Lower leg skin (tissue), 4 donors: Measurements from ENCODE around the gene TENM4. TPM values are rescaled to one million over a fixed set of nuclear protein-coding genes. Genes with fewer than 3 reads are reported as not detected.

Source experiments
- DNase-seq, 2 donors: peaks; one replicate each; pipeline ENCODE4 v3.0.0-alpha.2; 2019; ENCODE audit warnings: low spot score in 2 of 2
- H3K4me3 ChIP-seq: fragments of 200-600 bp; sonication (generic); 2 replicates; pipeline ENCODE4 v1.5.1; 2017; ENCODE audit warnings: mild to moderate bottlenecking, low read depth; ENCODE audit not compliant: poor library complexity, severe bottlenecking
- POLR2A ChIP-seq, 2 donors: fragments of 450-650 bp; IDR thresholded peaks; one replicate each; pipeline ENCODE4 v1.6.1; 2016 to 2017; ENCODE audit warnings: antibody characterized with exemption in 2 of 2, mild to moderate bottlenecking in 1 of 2, moderate library complexity in 1 of 2
- WGBS, 2 donors: methylation state at CpG; one replicate each; pipeline ENCODE4 v1.1.5; 2018; 5-methylcytosine and 5-hydroxymethylcytosine counted together
- intact Hi-C: fragments of 100-400 bp; cut with DNase I; formaldehyde crosslinking; loops from one replicate; pipeline ENCODE4 v1.15.0; 2023; ENCODE audit warnings: low total_unique reads
- total RNA-seq, 4 donors: library from RNA; depleted of rRNA; stranded (reverse); fragments of >200 nt; gene quantifications; one replicate each; pipeline ENCODE4 v1.1.0, GENCODE V29; 2016
- TF ChIP-seq, protein P1 (sequence below), 3 donors: fragments of 450-650 bp; IDR thresholded peaks; one replicate each; pipeline ENCODE4 v1.5.1; 2016; ENCODE audit warnings: antibody characterized with exemption in 3 of 3, mild to moderate bottlenecking in 3 of 3, moderate library complexity in 2 of 3

Gene TENM4
- total RNA-seq, 4 donors from 2014 or later: 34.4 to 41.1 (median 36.6) TPM

DNA sequence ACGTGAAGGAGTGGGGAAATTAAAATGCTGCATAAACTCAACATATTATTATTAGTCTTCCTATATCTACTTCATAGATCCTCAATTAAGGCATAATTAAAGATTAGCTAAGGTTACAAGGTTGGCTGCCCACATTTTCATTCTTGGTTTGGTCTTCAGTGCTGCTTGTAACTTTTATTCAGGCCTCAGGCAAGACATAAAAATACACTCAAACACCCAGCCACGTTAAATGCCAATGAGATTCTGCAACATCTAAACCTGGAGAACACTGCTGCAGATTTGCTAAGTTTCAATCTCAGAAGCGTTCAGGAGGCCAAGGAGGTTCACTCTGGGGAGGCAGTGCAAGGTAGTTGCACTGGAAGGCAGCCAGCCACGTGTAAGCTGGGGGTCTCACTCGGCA is 507.5 kb downstream of the TENM4 start:
- TF ChIP-seq, protein P1, sequence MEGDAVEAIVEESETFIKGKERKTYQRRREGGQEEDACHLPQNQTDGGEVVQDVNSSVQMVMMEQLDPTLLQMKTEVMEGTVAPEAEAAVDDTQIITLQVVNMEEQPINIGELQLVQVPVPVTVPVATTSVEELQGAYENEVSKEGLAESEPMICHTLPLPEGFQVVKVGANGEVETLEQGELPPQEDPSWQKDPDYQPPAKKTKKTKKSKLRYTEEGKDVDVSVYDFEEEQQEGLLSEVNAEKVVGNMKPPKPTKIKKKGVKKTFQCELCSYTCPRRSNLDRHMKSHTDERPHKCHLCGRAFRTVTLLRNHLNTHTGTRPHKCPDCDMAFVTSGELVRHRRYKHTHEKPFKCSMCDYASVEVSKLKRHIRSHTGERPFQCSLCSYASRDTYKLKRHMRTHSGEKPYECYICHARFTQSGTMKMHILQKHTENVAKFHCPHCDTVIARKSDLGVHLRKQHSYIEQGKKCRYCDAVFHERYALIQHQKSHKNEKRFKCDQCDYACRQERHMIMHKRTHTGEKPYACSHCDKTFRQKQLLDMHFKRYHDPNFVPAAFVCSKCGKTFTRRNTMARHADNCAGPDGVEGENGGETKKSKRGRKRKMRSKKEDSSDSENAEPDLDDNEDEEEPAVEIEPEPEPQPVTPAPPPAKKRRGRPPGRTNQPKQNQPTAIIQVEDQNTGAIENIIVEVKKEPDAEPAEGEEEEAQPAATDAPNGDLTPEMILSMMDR (IDR thresholded peaks at IDR 0.05): no peak
- no peak for TF ChIP-seq POLR2A (IDR thresholded peaks at IDR 0.05)
- intact Hi-C loops: no loop called here
- DNase-seq: no peak
- H3K4me3 ChIP-seq: no peak overlapping the region
- 68 to 70% methylated on average over 5 of the region's 5 CpGs for WGBS, 2 donors

GRCh38 chr11:78932757-78933156 is 508.1 kb downstream of the TENM4 start:
- TF ChIP-seq POLR2A (IDR thresholded peaks at IDR 0.05): no peak
- TF ChIP-seq, protein P1 (IDR thresholded peaks at IDR 0.05): no peak
- no peak for DNase-seq
- WGBS, 2 donors: 93 to 98% methylated on average over 9 to 11 of the region's 11 CpGs
- intact Hi-C loops: no loop called here
- no peak overlapping the region for H3K4me3 ChIP-seq

- 78 to 93% methylated on average over 4 of the region's 4 CpGs for WGBS, 2 donors
- no peak for DNase-seq
- no peak for TF ChIP-seq POLR2A (IDR thresholded peaks at IDR 0.05)
- TF ChIP-seq, protein P1 (IDR thresholded peaks at IDR 0.05): no peak
- H3K4me3 ChIP-seq: no peak overlapping the region
- intact Hi-C loops: no loop called here
Observed at GRCh38 chr11:78931891-78932290, 508.9 kb downstream of the TENM4 start.

DNA sequence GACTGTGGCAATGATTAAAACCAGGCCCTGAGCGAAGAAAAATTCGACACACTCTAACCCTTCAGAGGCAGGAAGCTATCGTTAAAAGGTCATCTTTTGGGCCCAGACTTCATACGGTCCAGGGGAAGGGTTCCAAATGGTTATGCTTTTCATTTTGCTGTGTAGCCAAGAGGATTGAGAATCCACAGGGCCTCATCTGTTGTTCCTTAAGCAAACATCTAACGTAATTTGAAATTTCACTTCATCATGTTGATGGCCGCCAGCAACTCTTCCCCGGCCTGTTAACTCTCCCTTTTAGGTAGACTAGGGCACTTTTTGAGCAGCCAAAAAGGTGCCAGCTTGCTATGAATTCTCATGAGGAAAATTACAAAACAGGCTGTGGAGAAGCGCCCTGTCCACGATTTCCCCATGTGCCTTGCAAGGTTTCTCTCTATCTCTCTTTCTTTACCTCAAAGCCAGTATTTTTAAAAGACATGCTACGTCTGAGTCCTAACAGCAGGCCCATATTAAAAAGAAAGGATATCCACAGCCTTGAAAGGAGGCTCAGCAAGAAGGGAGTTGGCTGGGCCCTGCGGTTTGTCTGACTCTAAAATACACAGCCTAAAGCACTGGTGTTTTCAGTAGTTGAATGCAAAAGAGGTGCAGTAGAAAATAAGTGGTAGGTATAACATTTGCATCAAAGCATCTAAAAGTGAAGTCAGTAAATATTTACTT is 509.9 kb downstream of the TENM4 start:
- TF ChIP-seq POLR2A (IDR thresholded peaks at IDR 0.05): no peak
- TF ChIP-seq, protein P1 (IDR thresholded peaks at IDR 0.05): no peak
- H3K4me3 ChIP-seq: no peak overlapping the region
- WGBS, 2 donors: 67 to 69% methylated on average over 11 of the region's 11 CpGs
- DNase-seq: peak in 1 of 2 donors; percentile 9
- intact Hi-C loops: no loop called here

GRCh38 chr11:78929906-78930220 is 511.0 kb downstream of the TENM4 start:
- intact Hi-C loops: no loop called here
- TF ChIP-seq POLR2A (IDR thresholded peaks at IDR 0.05): no peak
- TF ChIP-seq, protein P1 (IDR thresholded peaks at IDR 0.05): no peak
- no peak for DNase-seq
- no peak overlapping the region for H3K4me3 ChIP-seq
- WGBS, 2 donors: 81 to 83% methylated on average over 3 of the region's 3 CpGs
